ENCODE results near the gene MED10.

DNA sequence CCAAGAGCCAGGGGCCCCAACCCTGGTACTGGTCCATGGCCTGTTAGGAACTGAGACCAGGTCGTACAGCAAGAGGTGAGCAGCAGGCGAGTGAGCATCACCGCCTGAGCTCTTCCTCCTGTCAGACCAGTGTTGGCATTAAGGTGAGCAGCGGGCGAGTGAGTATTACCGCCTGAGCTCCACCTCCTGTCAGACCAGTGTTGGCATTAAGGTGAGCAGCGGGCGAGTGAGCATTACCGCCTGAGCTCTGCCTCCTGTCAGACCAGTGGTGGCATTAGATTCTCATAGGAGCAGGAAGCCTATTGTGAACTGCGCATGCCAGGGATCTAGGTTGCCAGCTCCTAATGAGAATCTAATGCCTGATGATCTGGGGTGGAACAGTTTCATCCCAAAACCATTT lies 39.3 kb upstream of the MED10 start:
- TF ChIP-seq, protein P1, sequence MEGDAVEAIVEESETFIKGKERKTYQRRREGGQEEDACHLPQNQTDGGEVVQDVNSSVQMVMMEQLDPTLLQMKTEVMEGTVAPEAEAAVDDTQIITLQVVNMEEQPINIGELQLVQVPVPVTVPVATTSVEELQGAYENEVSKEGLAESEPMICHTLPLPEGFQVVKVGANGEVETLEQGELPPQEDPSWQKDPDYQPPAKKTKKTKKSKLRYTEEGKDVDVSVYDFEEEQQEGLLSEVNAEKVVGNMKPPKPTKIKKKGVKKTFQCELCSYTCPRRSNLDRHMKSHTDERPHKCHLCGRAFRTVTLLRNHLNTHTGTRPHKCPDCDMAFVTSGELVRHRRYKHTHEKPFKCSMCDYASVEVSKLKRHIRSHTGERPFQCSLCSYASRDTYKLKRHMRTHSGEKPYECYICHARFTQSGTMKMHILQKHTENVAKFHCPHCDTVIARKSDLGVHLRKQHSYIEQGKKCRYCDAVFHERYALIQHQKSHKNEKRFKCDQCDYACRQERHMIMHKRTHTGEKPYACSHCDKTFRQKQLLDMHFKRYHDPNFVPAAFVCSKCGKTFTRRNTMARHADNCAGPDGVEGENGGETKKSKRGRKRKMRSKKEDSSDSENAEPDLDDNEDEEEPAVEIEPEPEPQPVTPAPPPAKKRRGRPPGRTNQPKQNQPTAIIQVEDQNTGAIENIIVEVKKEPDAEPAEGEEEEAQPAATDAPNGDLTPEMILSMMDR (IDR thresholded peaks at IDR 0.05; ENCODE audit: low read depth, low read length), result no peak
- TF ChIP-seq POLR2A (IDR thresholded peaks at IDR 0.05; ENCODE audit: extremely low read depth, insufficient read length), result no peak
- TF ChIP-seq, protein P2, sequence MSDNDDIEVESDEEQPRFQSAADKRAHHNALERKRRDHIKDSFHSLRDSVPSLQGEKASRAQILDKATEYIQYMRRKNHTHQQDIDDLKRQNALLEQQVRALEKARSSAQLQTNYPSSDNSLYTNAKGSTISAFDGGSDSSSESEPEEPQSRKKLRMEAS (IDR thresholded peaks at IDR 0.05; ENCODE audit: low read depth, low read length), result no peak

Data from NB4 (cell line).